Endothelial cell of umbilical vein (primary cell): Measurements from ENCODE around the gene INSRR. TPM values are rescaled to one million over a fixed set of nuclear protein-coding genes. Genes with fewer than 3 reads are reported as not detected.
A peak's percentile ranks its signal among the peaks of the same experiment; 100 is the strongest.

ENCODE experiments used
- BruUV-seq: library from RNA; stranded (reverse); fragments of 400-500 nt; replicated peaks from 2 replicates; lab custom pipeline; 2021; lab: Mats Ljungman, UMichigan
- CTCF ChIA-PET: fragments of 300-600, 350-600 bp; sonication (Branson Sonifier 250); formaldehyde crosslinking; loops from one replicate; lab custom pipeline; 2021; ENCODE audit warnings: antibody characterized with exemption, inconsistent platforms; lab: Charles Lee
- POLR2A ChIA-PET: fragments of 300-600, 350-600 bp; sonication (Branson Sonifier 250); formaldehyde crosslinking; loops from one replicate; lab custom pipeline; 2021; ENCODE audit warnings: antibody characterized with exemption, inconsistent platforms; lab: Charles Lee
- DNase-seq: peaks from one replicate; pipeline ENCODE4 v3.0.0-alpha.2; 2011; ENCODE audit warnings: low read depth, low spot score
- FAIRE-seq: peaks from 2 replicates; lab custom pipeline; 2011; peaks lifted over from hg19 to GRCh38; lab: Jason Lieb, UNC
- H2AFZ ChIP-seq: 2 replicates; pipeline ENCODE4 v1.6.0; 2012; ENCODE audit warnings: low read depth, low read length, control low read depth, inconsistent platforms
- H3K27ac ChIP-seq: 2 replicates; pipeline ENCODE4 v1.5.1; 2011; ENCODE audit warnings: low read depth, mild to moderate bottlenecking, control low read depth, low read length, moderate library complexity; ENCODE audit not compliant: insufficient read depth
- H3K27me3 ChIP-seq, 2 experiments: 2 replicates each; pipeline versions ENCODE4 v1.6.0 to v1.6.1; 2011; ENCODE audit warnings: low read length in 2 of 2, mixed read lengths in 1 of 2; ENCODE audit not compliant: control insufficient read depth in 2 of 2, insufficient read depth in 2 of 2
- H3K36me3 ChIP-seq, 2 experiments: 2 replicates in 1 of 2; 3 replicates in 1 of 2; pipeline ENCODE4 v1.5.1; 2011; ENCODE audit warnings: low read length in 2 of 2, mild to moderate bottlenecking in 1 of 2, moderate library complexity in 1 of 2; ENCODE audit not compliant: control insufficient read depth in 2 of 2, insufficient read depth in 2 of 2; ENCODE audit errors: extremely low read depth in 1 of 2
- H3K4me1 ChIP-seq: 3 replicates; pipeline ENCODE4 v1.5.1; 2011; ENCODE audit warnings: mild to moderate bottlenecking, low read length; ENCODE audit not compliant: control insufficient read depth, insufficient read depth; ENCODE audit errors: extremely low read depth
- H3K4me2 ChIP-seq: 2 replicates; pipeline ENCODE4 v1.6.1; 2011; ENCODE audit warnings: low read length, control low read depth, mixed read lengths; ENCODE audit not compliant: insufficient read depth
- H3K4me3 ChIP-seq, 3 experiments: fragments of 200-600 bp in 1 of 3; sonication (generic), shearing (Covaris generic) in 1 of 3; replicated peaks in 1 of 3; 2 replicates each; pipeline ENCODE4 v1.5.1; 2011 to 2016; ENCODE audit warnings: control low read depth in 3 of 3, low read length in 3 of 3, mild to moderate bottlenecking in 2 of 3, inconsistent platforms in 1 of 3, low read depth in 1 of 3, moderate library complexity in 1 of 3; ENCODE audit not compliant: insufficient read depth in 1 of 3
- H3K79me2 ChIP-seq: 2 replicates; pipeline ENCODE4 v1.6.0; 2012; ENCODE audit warnings: low read length, inconsistent platforms; ENCODE audit not compliant: control insufficient read depth, insufficient read depth
- H3K9ac ChIP-seq: replicated peaks from 2 replicates; pipeline ENCODE3; 2011; ENCODE audit warnings: low read length, control low read depth; ENCODE audit not compliant: insufficient read depth; ENCODE audit errors: extremely low read depth
- H3K9me1 ChIP-seq: replicated peaks from 3 replicates; pipeline ENCODE4 v1.6.0; 2011; ENCODE audit warnings: mild to moderate bottlenecking, low read length; ENCODE audit not compliant: control insufficient read depth, insufficient read depth; ENCODE audit errors: extremely low read depth
- H3K9me3 ChIP-seq: replicated peaks from 2 replicates; pipeline ENCODE4 v1.5.1; 2012; ENCODE audit warnings: low read length, inconsistent platforms; ENCODE audit not compliant: control insufficient read depth, insufficient read depth
- H4K20me1 ChIP-seq: replicated peaks from 2 replicates; pipeline ENCODE3; 2011; ENCODE audit warnings: mild to moderate bottlenecking, low read length; ENCODE audit not compliant: control insufficient read depth, insufficient read depth; ENCODE audit errors: extremely low read depth
- CTCF ChIP-seq, 2 donors: IDR thresholded peaks; 1 replicate in 1 of 2; 2 replicates in 1 of 2; pipeline ENCODE4 v1.5.1; 2011; ENCODE audit warnings: low read length in 2 of 2, mild to moderate bottlenecking in 2 of 2, moderate library complexity in 2 of 2, control low read depth in 1 of 2, inconsistent platforms in 1 of 2, low read depth in 1 of 2; ENCODE audit not compliant: insufficient read depth in 1 of 2; ENCODE audit errors: extremely low read depth in 1 of 2
- EZH2 ChIP-seq: IDR thresholded peaks from 2 replicates; pipeline ENCODE4 v1.6.1; 2012; ENCODE audit warnings: borderline replicate concordance, low read depth, mild to moderate bottlenecking, moderate library complexity, low read length, inconsistent platforms; ENCODE audit not compliant: severe bottlenecking
- FOS ChIP-seq: IDR thresholded peaks from 2 replicates; pipeline ENCODE4 v1.6.1; 2011; ENCODE audit warnings: mild to moderate bottlenecking, low read length, moderate library complexity, borderline replicate concordance; ENCODE audit not compliant: insufficient read depth
- GATA2 ChIP-seq: IDR thresholded peaks from 2 replicates; pipeline ENCODE4 v1.7.0; 2011; ENCODE audit warnings: low read depth, mild to moderate bottlenecking, moderate library complexity, mixed read lengths, low read length; ENCODE audit not compliant: insufficient read length, insufficient read depth
- JUN ChIP-seq: IDR thresholded peaks from 2 replicates; pipeline ENCODE4 v1.6.1; 2011; ENCODE audit warnings: borderline replicate concordance, low read depth; ENCODE audit not compliant: insufficient read length, insufficient read depth
- MAX ChIP-seq: IDR thresholded peaks from 2 replicates; pipeline ENCODE4 v1.6.1; 2011; ENCODE audit not compliant: insufficient read depth, insufficient read length
- MYC ChIP-seq: IDR thresholded peaks from one replicate; pipeline ENCODE4 v1.6.1; 2011; ENCODE audit warnings: mild to moderate bottlenecking, low read depth, low read length
- POLR2A ChIP-seq: IDR thresholded peaks from 2 replicates; pipeline ENCODE4 v1.6.1; 2012; ENCODE audit warnings: low read depth, mild to moderate bottlenecking, control low read depth, low read length
- POLR2AphosphoS5 ChIP-seq: IDR thresholded peaks from 2 replicates; pipeline ENCODE4 v1.6.1; 2012; ENCODE audit warnings: low read depth, mild to moderate bottlenecking, control low read depth, low read length, moderate library complexity; ENCODE audit not compliant: insufficient read depth
- dilution Hi-C: fragments of 300-500 bp; cut with MboI; formaldehyde crosslinking; loops from one replicate; pipeline ENCODE4 v1.15.0; 2019; ENCODE audit warnings: low sequenced_read_pairs; ENCODE audit not compliant: extremely low pct_ligation_motif_present
- intact Hi-C: fragments of 100-400 bp; cut with micrococcal nuclease; formaldehyde crosslinking; loops from one replicate; pipeline ENCODE4 v1.10.0; 2022
- polyA plus RNA-seq, 4 experiments: library from polyadenylated mRNA; depleted of rRNA in 3 of 4; stranded (reverse) in 3 of 4; unstranded in 1 of 4; fragments of >200 nt; gene quantifications; 2 replicates each; pipeline versions ENCODE4 v1.2.1 to v1.2.3, GENCODE V29; 2011 to 2012; ENCODE audit warnings: missing spikeins in 1 of 4
- total RNA-seq: library from RNA; stranded (reverse); gene quantifications from 2 replicates; pipeline ENCODE4 v1.2.3, GENCODE V29; 2021

INSRR gene
- total and polyA plus RNA-seq, 2 donors (not counting 3 experiments of a cell fraction or from before 2014, with no cell fraction given): not detected

- no peak for DNase-seq
- POLR2A ChIA-PET: no interaction called here
These were observed 46.7 kb upstream of the INSRR start for GRCh38 chr1:156905651-156906050.

More at GRCh38 chr1:156905651-156906050, 46.7 kb upstream of the INSRR start:
- no peak overlapping the region for H3K4me3 ChIP-seq
- dilution Hi-C loops: no loop called here
- H3K9me3 ChIP-seq: no peaks in the 10 kb centered on the region
- peak; percentile 62 for FAIRE-seq
- no TSS peak for BruUV-seq
- TF ChIP-seq JUN (no peak), POLR2AphosphoS5 (no peak), POLR2A (no peak), GATA2 (no peak), FOS (no peak), EZH2 (no peak), MAX (no peak), CTCF (IDR thresholded peaks at IDR 0.05; ENCODE audit: extremely low read depth in 1 of 2, insufficient read depth in 1 of 2, low read depth in 1 of 2, low read length in 2 of 2) (no peak), MYC (no peak)
- no peaks in the 10 kb centered on the region for H4K20me1 ChIP-seq
- no peak overlapping the region for H2AFZ ChIP-seq
- no peaks in the 10 kb centered on the region for H3K27me3 ChIP-seq
- H3K4me2 ChIP-seq: no peak overlapping the region
- CTCF ChIA-PET: no interaction called here
- intact Hi-C loops: no loop called here
- no peaks in the 10 kb centered on the region for H3K9me1 ChIP-seq
- peak overlapping the region; percentile 10 for H3K27ac ChIP-seq
- H3K79me2 ChIP-seq: peaks cover 85% of the 10 kb centered on the region
- H3K36me3 ChIP-seq: peaks cover 19 to 48% of the 10 kb centered on the region in 2 experiments
- peaks cover 64% of the 10 kb centered on the region for H3K4me1 ChIP-seq
- H3K9ac ChIP-seq: no peak overlapping the region
